ENCODE data around the gene PRSS50.
"Not testable (repeated sequence)": the region's sequence is repeated elsewhere in the genome, so short reads cannot be mapped to it uniquely, and the experiment has no call there.

The PRSS50 gene

GRCh38 chr3:46717447-46718231 lies at the start of gene PRSS50:
TSS of gene PRSS50 (minus strand) at chr3:46717869. CDS start at chr3:46717824, 45 bp downstream.
- in situ Hi-C loops (cut with MboI; ENCODE audit: low pct_unique_long_range_greater_than_20kb, low sequenced_read_pairs) = loop anchor here (10.0 to 25.0 kb wide), 2 partner anchors 187 to 645 kb away; no protein-coding TSS in a partner anchor
- DNase-seq = no peak

GRCh38 chr3:46764206-46764605 lies 46.5 kb upstream of the PRSS50 start:
- in situ Hi-C loops (cut with MboI; ENCODE audit: low pct_unique_long_range_greater_than_20kb, low sequenced_read_pairs) = no loop called here
- DNase-seq = no peak

GRCh38 chr3:46763178-46763577 lies 45.5 kb upstream of the PRSS50 start:
- in situ Hi-C loops (cut with MboI; ENCODE audit: low pct_unique_long_range_greater_than_20kb, low sequenced_read_pairs) = no loop called here
- DNase-seq = no peak

GRCh38 chr3:46759239-46760167 lies 41.8 kb upstream of the PRSS50 start:
- in situ Hi-C loops (cut with MboI; ENCODE audit: low pct_unique_long_range_greater_than_20kb, low sequenced_read_pairs) = no loop called here
- DNase-seq = no peak

- in situ Hi-C loops (cut with MboI; ENCODE audit: low pct_unique_long_range_greater_than_20kb, low sequenced_read_pairs) = no loop called here
- no peak for DNase-seq
These were observed 39.0 kb upstream of the PRSS50 start for GRCh38 chr3:46756642-46757041.

- no peak for DNase-seq
- in situ Hi-C loops (cut with MboI; ENCODE audit: low pct_unique_long_range_greater_than_20kb, low sequenced_read_pairs) = no loop called here
These were observed 38.0 kb upstream of the PRSS50 start for GRCh38 chr3:46755646-46756045.

GRCh38 chr3:46753127-46753526 lies 35.5 kb upstream of the PRSS50 start:
- DNase-seq; in situ Hi-C loops (cut with MboI; ENCODE audit: low pct_unique_long_range_greater_than_20kb, low sequenced_read_pairs): not testable (repeated sequence)

- in situ Hi-C loops (cut with MboI; ENCODE audit: low pct_unique_long_range_greater_than_20kb, low sequenced_read_pairs) = no loop called here
- no peak for DNase-seq
These were observed 32.9 kb upstream of the PRSS50 start for GRCh38 chr3:46750555-46751038.

GRCh38 chr3:46749129-46749528 lies 31.5 kb upstream of the PRSS50 start:
- DNase-seq = no peak
- in situ Hi-C loops (cut with MboI; ENCODE audit: low pct_unique_long_range_greater_than_20kb, low sequenced_read_pairs) = no loop called here

GRCh38 chr3:46748170-46748569 lies 30.5 kb upstream of the PRSS50 start:
- in situ Hi-C loops (cut with MboI; ENCODE audit: low pct_unique_long_range_greater_than_20kb, low sequenced_read_pairs) = no loop called here
- DNase-seq = no peak

GRCh38 chr3:46746711-46747110 lies 29.0 kb upstream of the PRSS50 start:
- no peak for DNase-seq
- in situ Hi-C loops (cut with MboI; ENCODE audit: low pct_unique_long_range_greater_than_20kb, low sequenced_read_pairs) = no loop called here

GRCh38 chr3:46742992-46743585 lies 25.4 kb upstream of the PRSS50 start:
- in situ Hi-C loops (cut with MboI; ENCODE audit: low pct_unique_long_range_greater_than_20kb, low sequenced_read_pairs) = no loop called here
- DNase-seq = no peak

- in situ Hi-C loops (cut with MboI; ENCODE audit: low pct_unique_long_range_greater_than_20kb, low sequenced_read_pairs) = not testable (repeated sequence)
These were observed 21.9 kb upstream of the PRSS50 start for GRCh38 chr3:46739565-46739964.

GRCh38 chr3:46737329-46737731 lies 19.7 kb upstream of the PRSS50 start:
- no peak for DNase-seq
- in situ Hi-C loops (cut with MboI; ENCODE audit: low pct_unique_long_range_greater_than_20kb, low sequenced_read_pairs) = no loop called here

More at GRCh38 chr3:46739565-46739964, 21.9 kb upstream of the PRSS50 start:
- not testable (repeated sequence) for DNase-seq

GRCh38 chr3:46736006-46736872 lies 18.6 kb upstream of the PRSS50 start:
- in situ Hi-C loops (cut with MboI; ENCODE audit: low pct_unique_long_range_greater_than_20kb, low sequenced_read_pairs) = no loop called here
- no peak for DNase-seq

GRCh38 chr3:46734773-46735172 lies 17.1 kb upstream of the PRSS50 start:
- no peak for DNase-seq
- in situ Hi-C loops (cut with MboI; ENCODE audit: low pct_unique_long_range_greater_than_20kb, low sequenced_read_pairs) = no loop called here

GRCh38 chr3:46733026-46733800 lies 15.5 kb upstream of the PRSS50 start:
- in situ Hi-C loops (cut with MboI; ENCODE audit: low pct_unique_long_range_greater_than_20kb, low sequenced_read_pairs) = no loop called here
- no peak for DNase-seq

- no peak for DNase-seq
- in situ Hi-C loops (cut with MboI; ENCODE audit: low pct_unique_long_range_greater_than_20kb, low sequenced_read_pairs) = no loop called here
These were observed 14.1 kb upstream of the PRSS50 start for GRCh38 chr3:46731795-46732194.

Data from KBM-7 (cell line).